Kidney (tissue), 14 donors: Measurements from ENCODE around the gene PPP6R1. TPM values are rescaled to one million over a fixed set of nuclear protein-coding genes. Genes with fewer than 3 reads are reported as not detected.

ENCODE experiments used
- DNase-seq, 5 donors: peaks; one replicate each; pipeline ENCODE4 v3.0.0-alpha.2; 2013 to 2020
- FAIRE-seq: peaks from 2 replicates; lab custom pipeline; 2012; peaks lifted over from hg19 to GRCh38; lab: Jason Lieb, UNC
- H3K27ac ChIP-seq, 2 donors: one replicate each; pipeline ENCODE4 v1.7.0; 2013; ENCODE audit warnings: low read depth in 2 of 2, low read length in 2 of 2, inconsistent platforms in 1 of 2
- H3K27me3 ChIP-seq: one replicate; pipeline ENCODE4 v1.7.1; 2013; ENCODE audit warnings: low read length, inconsistent platforms; ENCODE audit not compliant: control insufficient read depth, insufficient read depth
- H3K36me3 ChIP-seq, 3 donors: one replicate each; pipeline versions ENCODE4 v1.7.0 to v1.7.1; 2013; ENCODE audit warnings: low read length in 3 of 3, control low read depth in 1 of 3, inconsistent platforms in 1 of 3; ENCODE audit not compliant: insufficient read depth in 3 of 3, control insufficient read depth in 2 of 3
- H3K4me1 ChIP-seq, 3 donors: one replicate each; pipeline versions ENCODE4 v1.7.0 to v1.7.1; 2013; ENCODE audit warnings: low read length in 3 of 3, inconsistent platforms in 1 of 3, low read depth in 1 of 3; ENCODE audit not compliant: control insufficient read depth in 2 of 3, insufficient read depth in 2 of 3
- H3K4me3 ChIP-seq, 3 donors: one replicate each; pipeline versions ENCODE4 v1.7.0 to v1.8.1; 2013; ENCODE audit warnings: low read length in 3 of 3, control low read depth in 1 of 3, inconsistent platforms in 1 of 3
- H3K9ac ChIP-seq, 3 donors: one replicate each; pipeline versions ENCODE4 v1.7.0 to v1.7.1; 2013; ENCODE audit warnings: low read length in 3 of 3, control low read depth in 1 of 3, inconsistent platforms in 1 of 3
- H3K9me3 ChIP-seq, 3 donors: one replicate each; pipeline versions ENCODE4 v1.7.0 to v1.7.1; 2013; ENCODE audit warnings: low read length in 3 of 3, control low read depth in 1 of 3, inconsistent platforms in 1 of 3; ENCODE audit not compliant: control insufficient read depth in 2 of 3, insufficient read depth in 1 of 3
- intact Hi-C: fragments of 100-400 bp; cut with DNase I; formaldehyde crosslinking; loops from one replicate; pipeline ENCODE4 v1.11.1; 2022
- polyA plus RNA-seq: library from polyadenylated mRNA; stranded (reverse); fragments of 350-450 nt; fragmentation: Illumina TruSeq; extraction: RNeasy Lipid Tissue Mini Kit (QIAGEN cat#74804); gene quantifications from one replicate; pipeline ENCODE4 v1.2.3, GENCODE V29; 2014; ENCODE audit warnings: low read depth, low replicate concordance; ENCODE audit not compliant: insufficient read depth
- total RNA-seq: library from RNA; stranded (reverse); fragmentation: NEBNext Ultra II Directional; extraction: Animal tissue kit (Norgen Biotek cat#: 25700); gene quantifications from one replicate; pipeline ENCODE4 v1.2.1, GENCODE V29; 2021
- TF ChIP-seq, protein P1 (sequence below): IDR thresholded peaks from 3 replicates; pipeline ENCODE4 v1.5.1; 2012; ENCODE audit warnings: mild to moderate bottlenecking, moderate library complexity, borderline replicate concordance; ENCODE audit not compliant: insufficient read depth; ENCODE audit errors: extremely low read depth
- donor health status: control.
- donor health status: control.
- donor health status: control.
- donor health status: control.
- donor health status: control.
- donor health status: DM: yes; HTN: yes; CAD: no.
- donor health status: Normal renal cell carcinoma (clear cell type).

Gene PPP6R1
- total and polyA plus RNA-seq, 2 donors from 2014 or later: 30.6 to 61.6 TPM

DNA sequence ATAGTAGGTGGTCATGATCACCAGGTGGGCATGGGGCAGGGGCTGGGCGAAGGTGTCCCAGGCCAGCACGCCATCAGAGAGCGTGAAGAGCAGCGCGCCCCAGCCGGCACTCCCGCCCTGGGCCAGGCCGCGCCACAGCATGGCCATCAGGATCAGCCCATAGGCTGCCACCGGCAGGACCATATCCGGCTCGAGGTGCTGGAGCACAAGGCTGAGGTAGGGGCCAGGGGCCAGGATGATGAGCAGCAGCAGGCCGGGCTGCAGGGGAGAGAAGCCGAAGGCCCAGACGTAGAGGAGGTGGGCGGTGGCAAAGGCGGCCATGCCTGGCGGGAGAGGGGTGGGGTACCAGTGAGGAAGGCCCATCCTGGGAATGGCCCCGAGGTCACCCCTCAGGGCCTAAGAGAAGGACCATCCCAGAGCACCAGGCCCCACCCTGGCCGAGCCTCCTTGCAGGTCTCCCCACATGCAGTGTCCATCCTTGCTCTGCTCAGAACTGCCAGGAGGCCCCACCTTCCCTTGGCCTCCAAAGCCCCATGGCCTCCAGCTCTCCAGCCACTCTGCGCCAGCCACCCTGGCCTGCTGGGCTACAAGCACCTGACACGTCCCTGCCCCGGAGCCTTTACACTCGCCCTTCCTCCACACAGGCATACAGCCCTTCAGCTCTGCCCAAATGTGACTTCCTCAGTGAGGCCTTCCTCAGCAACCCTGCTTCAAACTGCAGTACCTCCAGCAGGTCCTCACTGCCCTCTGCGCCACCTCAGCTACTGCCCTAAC is 31.4 kb downstream of the PPP6R1 start:
- TF ChIP-seq, protein P1, sequence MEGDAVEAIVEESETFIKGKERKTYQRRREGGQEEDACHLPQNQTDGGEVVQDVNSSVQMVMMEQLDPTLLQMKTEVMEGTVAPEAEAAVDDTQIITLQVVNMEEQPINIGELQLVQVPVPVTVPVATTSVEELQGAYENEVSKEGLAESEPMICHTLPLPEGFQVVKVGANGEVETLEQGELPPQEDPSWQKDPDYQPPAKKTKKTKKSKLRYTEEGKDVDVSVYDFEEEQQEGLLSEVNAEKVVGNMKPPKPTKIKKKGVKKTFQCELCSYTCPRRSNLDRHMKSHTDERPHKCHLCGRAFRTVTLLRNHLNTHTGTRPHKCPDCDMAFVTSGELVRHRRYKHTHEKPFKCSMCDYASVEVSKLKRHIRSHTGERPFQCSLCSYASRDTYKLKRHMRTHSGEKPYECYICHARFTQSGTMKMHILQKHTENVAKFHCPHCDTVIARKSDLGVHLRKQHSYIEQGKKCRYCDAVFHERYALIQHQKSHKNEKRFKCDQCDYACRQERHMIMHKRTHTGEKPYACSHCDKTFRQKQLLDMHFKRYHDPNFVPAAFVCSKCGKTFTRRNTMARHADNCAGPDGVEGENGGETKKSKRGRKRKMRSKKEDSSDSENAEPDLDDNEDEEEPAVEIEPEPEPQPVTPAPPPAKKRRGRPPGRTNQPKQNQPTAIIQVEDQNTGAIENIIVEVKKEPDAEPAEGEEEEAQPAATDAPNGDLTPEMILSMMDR: no peak
- no peak for FAIRE-seq
- Histone ChIP-seq H3K4me1 (peaks cover 0 to 3% (median 0%) of the 10 kb centered on the region in 3 donors), H3K9me3 (no peaks in the 10 kb centered on the region), H3K9ac (no peak overlapping the region), H3K36me3 (peaks cover 0 to 5% (median 0%) of the 10 kb centered on the region in 3 donors), H3K27me3 (no peaks in the 10 kb centered on the region), H3K27ac (no peak overlapping the region), H3K4me3 (no peak overlapping the region)
- DNase-seq: no peak
- intact Hi-C loops: no loop called here

DNA sequence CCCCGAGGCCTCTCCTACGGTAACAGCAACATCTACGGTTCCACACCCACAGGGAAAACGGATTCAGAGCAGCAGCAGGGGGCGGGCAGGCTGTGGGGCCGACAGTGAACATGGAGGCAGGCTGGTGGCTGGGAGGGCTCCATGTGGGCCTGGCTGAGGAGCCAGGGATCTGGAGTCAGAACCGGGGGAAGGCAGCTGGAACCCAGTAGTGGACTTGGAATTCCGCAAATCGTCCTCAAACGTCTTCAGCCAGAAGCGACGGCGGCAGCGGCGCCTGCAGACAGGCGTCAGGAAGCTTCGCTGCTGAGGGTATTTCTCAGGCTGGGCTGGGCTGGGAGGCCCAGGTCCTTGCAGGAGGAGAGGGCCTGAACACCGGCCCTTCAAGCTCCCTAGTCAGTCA is 32.0 kb downstream of the PPP6R1 start:
- no peak overlapping the region for H3K4me3 ChIP-seq
- TF ChIP-seq, protein P1: no peak
- no peak overlapping the region for H3K9ac ChIP-seq
- intact Hi-C loops: no loop called here
- FAIRE-seq: no peak
- H3K36me3 ChIP-seq: peaks cover 0 to 5% (median 0%) of the 10 kb centered on the region in 3 donors
- no peak overlapping the region for H3K27ac ChIP-seq
- H3K27me3 ChIP-seq: no peaks in the 10 kb centered on the region
- peaks cover 0 to 3% (median 0%) of the 10 kb centered on the region in 3 donors for H3K4me1 ChIP-seq
- no peaks in the 10 kb centered on the region for H3K9me3 ChIP-seq
- no peak for DNase-seq

DNA sequence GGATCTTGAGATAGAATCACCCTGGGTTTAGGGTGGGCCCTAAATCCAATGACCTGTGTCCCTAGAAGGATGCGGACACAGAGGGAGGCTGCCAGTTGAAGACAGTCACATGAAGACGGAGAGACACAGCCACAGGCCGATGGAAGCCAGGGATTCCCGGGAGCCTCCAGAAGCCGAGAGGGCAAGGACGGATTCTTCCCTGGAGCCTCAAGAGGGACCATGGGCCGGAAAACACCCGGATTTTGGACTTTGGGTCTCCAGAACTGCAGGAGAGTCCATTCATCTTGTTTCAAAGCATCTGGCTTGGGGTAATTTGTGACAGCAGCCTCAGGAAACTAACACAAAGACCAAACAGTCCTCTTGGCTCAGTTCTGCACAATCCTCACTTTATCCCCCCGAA is 32.5 kb downstream of the PPP6R1 start:
- no peak overlapping the region for H3K4me3 ChIP-seq
- H3K9ac ChIP-seq: no peak overlapping the region
- no peaks in the 10 kb centered on the region for H3K27me3 ChIP-seq
- no peak overlapping the region for H3K27ac ChIP-seq
- no peak for DNase-seq
- no peaks in the 10 kb centered on the region for H3K9me3 ChIP-seq
- H3K4me1 ChIP-seq: peaks cover 0 to 3% (median 0%) of the 10 kb centered on the region in 3 donors
- no peak for FAIRE-seq
- TF ChIP-seq, protein P1: no peak
- intact Hi-C loops: no loop called here
- peaks cover 0 to 2% (median 0%) of the 10 kb centered on the region in 3 donors for H3K36me3 ChIP-seq
